LHCN-M2 (cell line): ENCODE data around the gene ZNF70. TPM values are rescaled to one million over a fixed set of nuclear protein-coding genes. Genes with fewer than 3 reads are reported as not detected.

ENCODE experiments used
- DNase-seq: peaks from one replicate; pipeline ENCODE4 v3.0.0-alpha.2; 2012; ENCODE audit warnings: low read depth
- total RNA-seq: library from RNA; depleted of rRNA; stranded (reverse); fragments of >200 nt; gene quantifications from 2 replicates; pipeline ENCODE4 v1.2.3, GENCODE V29; 2014; rRNA removed

Gene ZNF70
- total RNA-seq, 1 experiment from 2014 or later: 2.2 TPM

GRCh38 chr22:23695141-23695540, 55.8 kb downstream of the ZNF70 start:
- DNase-seq: no peak

DNA sequence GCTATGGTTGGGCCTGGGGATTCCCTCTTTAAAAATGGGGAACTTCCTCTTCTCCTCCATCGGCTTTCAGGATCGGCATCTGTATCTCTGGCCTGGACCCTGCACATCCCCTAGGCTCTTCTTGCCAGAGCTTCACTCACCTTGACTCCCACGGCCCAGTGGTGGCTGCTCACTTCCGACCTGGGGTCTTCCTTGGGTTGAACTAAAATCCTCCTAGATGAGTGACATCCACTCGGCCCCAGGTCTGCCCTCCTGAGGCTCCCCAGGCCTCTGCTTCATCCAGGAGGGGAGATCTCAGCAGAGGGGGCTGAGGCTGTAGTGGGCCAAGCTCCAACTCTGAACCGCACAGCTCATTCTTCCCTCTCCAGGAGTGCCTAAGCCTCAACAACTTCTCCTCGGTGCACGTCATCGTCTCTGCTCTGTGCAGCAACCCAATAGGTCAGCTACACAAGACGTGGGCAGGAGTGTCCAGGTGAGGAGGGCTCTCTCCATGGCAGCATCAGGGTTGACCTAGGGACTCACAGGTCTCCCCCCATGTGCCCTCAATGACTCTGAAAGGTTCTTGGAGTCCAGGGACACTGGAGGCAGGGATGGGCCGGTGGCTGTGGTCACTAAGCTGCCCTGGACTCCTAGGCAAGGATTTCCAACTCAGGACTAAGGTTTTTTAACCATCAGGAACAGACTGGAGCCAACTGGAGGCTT, 56.8 kb downstream of the ZNF70 start:
- no peak for DNase-seq

- DNase-seq: peak; percentile 73
Observed at GRCh38 chr22:23692598-23693291, 58.2 kb downstream of the ZNF70 start.

DNA sequence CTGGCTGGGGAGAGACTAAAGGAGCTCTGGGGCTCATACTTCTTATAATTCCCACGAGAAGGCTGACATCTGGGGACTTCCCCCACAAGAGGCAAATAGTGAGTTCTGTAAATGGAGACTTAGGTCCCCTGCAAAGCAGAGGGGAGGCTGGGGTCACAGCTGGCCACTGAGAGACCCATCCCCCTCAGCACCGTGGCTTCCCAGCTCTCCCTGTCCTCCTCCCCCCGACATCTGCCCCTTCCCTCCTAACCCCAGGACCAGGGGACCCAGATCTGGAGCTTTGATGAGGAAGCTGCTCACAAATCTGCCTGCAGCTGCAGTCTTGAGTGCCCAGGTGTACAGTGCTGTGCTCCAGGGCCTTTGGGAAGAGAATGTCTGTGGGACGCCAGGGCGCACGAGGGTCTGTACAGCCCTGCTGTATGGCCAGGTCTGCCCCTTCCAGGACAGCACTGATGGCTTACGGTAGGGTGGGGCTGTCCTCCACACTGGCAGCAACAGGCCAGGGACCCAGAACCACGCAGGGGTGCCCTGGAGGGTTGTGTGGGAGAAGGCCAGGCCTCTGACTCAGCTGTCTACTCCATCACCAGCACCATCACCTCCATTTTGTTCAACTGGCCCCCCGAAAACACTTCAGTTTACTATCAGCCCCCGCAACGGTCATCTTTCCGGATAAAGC, 59.0 kb downstream of the ZNF70 start:
- DNase-seq: no peak

DNA sequence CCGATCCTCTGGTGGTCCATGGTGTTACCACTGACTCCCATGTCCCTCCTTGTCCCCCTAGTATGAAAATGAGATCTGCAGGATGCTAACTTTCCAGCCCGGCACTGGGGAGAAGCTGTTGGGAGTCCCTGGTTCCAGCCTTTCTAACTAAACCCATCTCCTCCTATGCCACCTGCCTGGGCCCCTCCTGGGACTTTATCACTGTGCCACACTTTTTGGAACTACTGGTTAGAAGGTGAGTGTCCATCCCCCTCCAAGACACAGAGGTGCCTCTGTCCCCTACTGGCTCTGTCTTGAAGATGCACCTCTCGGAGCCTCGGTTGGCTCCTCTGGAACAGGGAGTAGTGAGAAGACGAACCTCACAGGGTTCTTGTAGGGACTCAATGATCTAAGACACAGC, 60.2 kb downstream of the ZNF70 start, which contains the start of gene RGL4:
TSS of gene RGL4 (plus strand) at position 301 of the 400 bp plus-strand sequence. CDS start 1,018 bp downstream, outside the sequence.
- DNase-seq: no peak

DNA sequence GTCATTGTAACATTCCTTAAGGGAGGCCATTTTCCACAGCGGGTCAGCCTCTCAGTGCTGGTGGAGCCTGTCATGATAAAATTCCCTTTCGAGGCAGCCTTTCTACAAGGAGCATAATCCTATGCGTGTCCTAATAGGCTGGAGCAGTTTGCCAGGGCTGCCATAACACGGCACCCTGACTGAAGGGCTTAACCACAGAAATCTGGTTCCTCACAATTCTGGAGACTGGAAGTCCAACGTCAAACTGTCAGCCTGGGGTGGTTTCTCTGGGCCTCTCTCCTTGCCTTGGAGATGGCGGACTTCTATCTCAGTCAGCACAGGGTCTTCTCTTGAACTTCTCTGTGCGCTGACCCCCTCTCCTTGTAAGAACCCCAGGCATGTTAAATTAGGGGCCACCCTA, 61.5 kb downstream of the ZNF70 start:
- no peak for DNase-seq

Other genes with a start within 250 kb of the ZNF70 start
- gene IGLL1, start 170.8 kb downstream of the ZNF70 start, total RNA-seq: not detected in 2 replicates
- not detected in 2 replicates for gene DRICH1, start 118.8 kb downstream of the ZNF70 start, total RNA-seq
- not detected in 2 replicates for gene RGL4, start 60.1 kb downstream of the ZNF70 start, total RNA-seq
- gene VPREB3, start 3.3 kb upstream of the ZNF70 start, total RNA-seq: not detected in 2 replicates
- 0.06 TPM in 1 of 2 replicates, not detected in the other for gene C22orf15, start 11.9 kb upstream of the ZNF70 start, total RNA-seq
- 0.19 and 0.46 TPM in 2 replicates for gene CHCHD10, start 16.9 kb upstream of the ZNF70 start, total RNA-seq
- 5.5 and 7.1 TPM in 2 replicates for gene MMP11, start 21.7 kb upstream of the ZNF70 start, total RNA-seq
- gene SMARCB1, start 35.9 kb upstream of the ZNF70 start, total RNA-seq: 77.1 and 90.0 TPM in 2 replicates
- gene DERL3, start 87.9 kb upstream of the ZNF70 start, total RNA-seq: 0.23 TPM in 1 of 2 replicates, not detected in the other
- 6.5 and 8.6 TPM in 2 replicates for gene SLC2A11, start 106.8 kb upstream of the ZNF70 start, total RNA-seq
- 512 and 577 TPM in 2 replicates for gene MIF, start 143.3 kb upstream of the ZNF70 start, total RNA-seq
- gene GSTT2B, start 210.1 kb upstream of the ZNF70 start, total RNA-seq: 1.5 and 3.0 TPM in 2 replicates
- gene DDTL, start 215.8 kb upstream of the ZNF70 start, total RNA-seq: 0.11 TPM in 1 of 2 replicates, not detected in the other
- gene DDT, start 223.3 kb upstream of the ZNF70 start, total RNA-seq: 98.8 and 134 TPM in 2 replicates
- gene GSTT2, start 229.0 kb upstream of the ZNF70 start, total RNA-seq: 0.11 TPM in 1 of 2 replicates, not detected in the other